Stimulated activated CD4-positive, alpha-beta T cell treated with anti-CD3 and anti-CD28 coated beads, Interleukin-4, amount 100 ng/mL, for 48 hours (primary cell): ENCODE measurements around the gene NPRL2.

Experiments
- DNase-seq, 2 donors: peaks; one replicate each; pipeline ENCODE4 v3.0.0-alpha.2; 2020; ENCODE audit warnings: low read depth in 2 of 2

NPRL2 gene

GRCh38 chr3:50350213-50350526, 405 bp downstream of the NPRL2 start:
- no peak for DNase-seq

GRCh38 chr3:50347187-50347813, 3.3 kb downstream of the NPRL2 start:
- peak; percentile 59 to 67 for DNase-seq

- peak; percentile 76 to 78 for DNase-seq
These were observed 4.9 kb downstream of the NPRL2 start, which contains the start of gene ZMYND10 for GRCh38 chr3:50345586-50346234. Gene ZMYND10 (minus strand): TSS chr3:50345732. CDS start chr3:50345579, 153 bp downstream.

- DNase-seq = no peak
These were observed 5.6 kb downstream of the NPRL2 start for GRCh38 chr3:50345008-50345407.

- no peak for DNase-seq
These were observed 7.6 kb downstream of the NPRL2 start for GRCh38 chr3:50342813-50343633.

- DNase-seq = no peak
These were observed 8.5 kb downstream of the NPRL2 start for GRCh38 chr3:50341996-50342650.

- DNase-seq = no peak
These were observed 9.0 kb downstream of the NPRL2 start for GRCh38 chr3:50341537-50341936.

GRCh38 chr3:50340448-50341329, 9.9 kb downstream of the NPRL2 start, which contains the start of gene RASSF1:
Gene RASSF1 (minus strand): TSS chr3:50340836. CDS start chr3:50340805, 31 bp downstream.
- DNase-seq = peak; percentile 59 to 79

GRCh38 chr3:50340147-50340447, 10.5 kb downstream of the NPRL2 start:
- no peak for DNase-seq

- DNase-seq = no peak
These were observed 11.0 kb downstream of the NPRL2 start for GRCh38 chr3:50339485-50340146.

- no peak for DNase-seq
These were observed 11.6 kb downstream of the NPRL2 start for GRCh38 chr3:50338965-50339364.

- peak; percentile 91 to 98 for DNase-seq
These were observed 13.3 kb downstream of the NPRL2 start for GRCh38 chr3:50337175-50337861.

- peak in 1 of 2 donors; percentile 40 for DNase-seq
These were observed 14.0 kb downstream of the NPRL2 start for GRCh38 chr3:50336452-50337174.

GRCh38 chr3:50334339-50335075, 16.1 kb downstream of the NPRL2 start:
- no peak for DNase-seq

GRCh38 chr3:50333744-50334328, 16.7 kb downstream of the NPRL2 start:
- no peak for DNase-seq

- DNase-seq = no peak
These were observed 19.1 kb downstream of the NPRL2 start for GRCh38 chr3:50331364-50331907.

- DNase-seq = no peak
These were observed 20.2 kb downstream of the NPRL2 start for GRCh38 chr3:50330330-50330729.
